ENCODE measurements around the gene PSMB8.

Gene PSMB8

GRCh38 chr6:32843979-32844838, at the start of gene PSMB8:
PSMB8 (minus strand) TSS chr6:32844047; CDS start chr6:32843996, 51 bp downstream.
- DNase-seq (ENCODE audit: low read depth), result peak; percentile 98
- H3K4me3 ChIP-seq (ENCODE audit: low read depth, low read length), result peak within 1 kb of the TSS; percentile 76
- TF ChIP-seq, protein P1, sequence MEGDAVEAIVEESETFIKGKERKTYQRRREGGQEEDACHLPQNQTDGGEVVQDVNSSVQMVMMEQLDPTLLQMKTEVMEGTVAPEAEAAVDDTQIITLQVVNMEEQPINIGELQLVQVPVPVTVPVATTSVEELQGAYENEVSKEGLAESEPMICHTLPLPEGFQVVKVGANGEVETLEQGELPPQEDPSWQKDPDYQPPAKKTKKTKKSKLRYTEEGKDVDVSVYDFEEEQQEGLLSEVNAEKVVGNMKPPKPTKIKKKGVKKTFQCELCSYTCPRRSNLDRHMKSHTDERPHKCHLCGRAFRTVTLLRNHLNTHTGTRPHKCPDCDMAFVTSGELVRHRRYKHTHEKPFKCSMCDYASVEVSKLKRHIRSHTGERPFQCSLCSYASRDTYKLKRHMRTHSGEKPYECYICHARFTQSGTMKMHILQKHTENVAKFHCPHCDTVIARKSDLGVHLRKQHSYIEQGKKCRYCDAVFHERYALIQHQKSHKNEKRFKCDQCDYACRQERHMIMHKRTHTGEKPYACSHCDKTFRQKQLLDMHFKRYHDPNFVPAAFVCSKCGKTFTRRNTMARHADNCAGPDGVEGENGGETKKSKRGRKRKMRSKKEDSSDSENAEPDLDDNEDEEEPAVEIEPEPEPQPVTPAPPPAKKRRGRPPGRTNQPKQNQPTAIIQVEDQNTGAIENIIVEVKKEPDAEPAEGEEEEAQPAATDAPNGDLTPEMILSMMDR (IDR thresholded peaks at IDR 0.05; ENCODE audit: low read depth, low read length, missing control alignments), result no peak

DNA sequence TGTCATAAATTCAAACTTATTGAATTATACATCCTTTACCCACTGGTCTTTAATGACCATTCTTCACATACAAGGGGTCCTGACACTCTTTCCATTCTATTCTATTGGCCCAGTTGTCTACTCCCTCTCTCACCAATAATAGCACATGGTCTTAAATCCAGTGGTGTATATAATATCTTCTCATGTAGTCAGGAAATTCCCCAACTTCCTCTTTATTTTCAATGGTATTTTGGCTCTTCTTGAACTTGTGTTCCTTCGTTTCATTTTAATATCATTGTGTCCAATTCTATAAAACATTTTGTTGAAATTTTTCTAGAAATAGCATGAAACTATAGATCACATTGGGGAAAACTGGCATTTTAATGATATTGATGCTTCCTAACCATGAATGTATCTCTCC, 47.0 kb upstream of the PSMB8 start:
- no peak overlapping the region for H3K4me3 ChIP-seq (ENCODE audit: low read depth, low read length)
- no peak for DNase-seq (ENCODE audit: low read depth)
- TF ChIP-seq, protein P1 (IDR thresholded peaks at IDR 0.05; ENCODE audit: low read depth, low read length, missing control alignments), result no peak

DNA sequence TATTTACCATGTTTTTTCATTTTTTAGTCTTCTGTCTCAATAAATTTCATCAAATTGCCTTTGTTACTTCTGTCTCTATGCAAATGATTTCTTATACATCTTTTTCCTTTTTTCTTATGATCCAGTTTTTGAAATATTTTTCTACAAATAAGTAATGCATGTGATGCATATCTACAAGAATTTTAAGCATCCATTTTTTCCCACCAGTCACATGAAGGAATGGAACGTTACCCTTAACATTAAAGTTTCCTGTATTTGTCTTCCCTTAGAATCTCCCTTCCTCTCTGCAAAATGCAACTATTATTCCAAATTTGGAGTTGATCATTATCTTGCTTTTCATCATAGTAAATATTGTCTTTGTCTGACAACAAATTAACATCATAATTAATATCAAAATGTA, 45.7 kb upstream of the PSMB8 start:
- no peak overlapping the region for H3K4me3 ChIP-seq (ENCODE audit: low read depth, low read length)
- TF ChIP-seq, protein P1 (IDR thresholded peaks at IDR 0.05; ENCODE audit: low read depth, low read length, missing control alignments), result no peak
- DNase-seq (ENCODE audit: low read depth), result no peak

GRCh38 chr6:32888576-32888975, 44.7 kb upstream of the PSMB8 start:
- TF ChIP-seq, protein P1 (IDR thresholded peaks at IDR 0.05; ENCODE audit: low read depth, low read length, missing control alignments), result no peak
- no peak for DNase-seq (ENCODE audit: low read depth)
- no peak overlapping the region for H3K4me3 ChIP-seq (ENCODE audit: low read depth, low read length)

GRCh38 chr6:32887616-32888015, 43.8 kb upstream of the PSMB8 start:
- TF ChIP-seq, protein P1 (IDR thresholded peaks at IDR 0.05; ENCODE audit: low read depth, low read length, missing control alignments), result no peak
- no peak overlapping the region for H3K4me3 ChIP-seq (ENCODE audit: low read depth, low read length)
- no peak for DNase-seq (ENCODE audit: low read depth)

GRCh38 chr6:32886681-32887383, 43.0 kb upstream of the PSMB8 start:
- no peak for DNase-seq (ENCODE audit: low read depth)
- TF ChIP-seq, protein P1 (IDR thresholded peaks at IDR 0.05; ENCODE audit: low read depth, low read length, missing control alignments), result no peak
- no peak overlapping the region for H3K4me3 ChIP-seq (ENCODE audit: low read depth, low read length)
